H1 (cell line): Measurements from ENCODE around the gene CCDC197. TPM values are rescaled to one million over a fixed set of nuclear protein-coding genes. Genes with fewer than 3 reads are reported as not detected.

Experiments
- CTCF ChIA-PET: fragments of 300-600 bp; sonication (Branson Sonifier 250); formaldehyde crosslinking; loops from one replicate; lab custom pipeline; 2021; ENCODE audit not compliant: partially characterized antibody; lab: Charles Lee
- POLR2A ChIA-PET: fragments of 300-600 bp; sonication (Branson Sonifier 250); formaldehyde crosslinking; loops from one replicate; lab custom pipeline; 2021; ENCODE audit warnings: inconsistent platforms; ENCODE audit not compliant: partially characterized antibody; lab: Charles Lee
- DNase-seq, 2 experiments: peaks; one replicate each; pipeline versions ENCODE4 v3.0.0 to v3.0.0-alpha.2; 2010 to 2022; ENCODE audit warnings: low spot score in 2 of 2, low read depth in 1 of 2, mixed read lengths in 1 of 2
- FAIRE-seq: peaks from 2 replicates; lab custom pipeline; 2011; peaks lifted over from hg19 to GRCh38; lab: Jason Lieb, UNC
- H2AFZ ChIP-seq: 2 replicates; pipeline ENCODE4 v1.8.1; 2012; ENCODE audit warnings: low read length, inconsistent platforms
- H2AK5ac ChIP-seq: 2 replicates; pipeline ENCODE4 v1.6.1; 2013; ENCODE audit warnings: low read depth, low read length
- H2BK120ac ChIP-seq: replicated peaks from 2 replicates; pipeline ENCODE3; 2013; ENCODE audit warnings: low read depth, low read length, inconsistent platforms
- H2BK12ac ChIP-seq: 2 replicates; pipeline ENCODE4 v1.6.1; 2013; ENCODE audit warnings: low read depth, low read length
- H2BK15ac ChIP-seq: 2 replicates; pipeline ENCODE4 v1.6.1; 2013; ENCODE audit warnings: low read length
- H2BK20ac ChIP-seq: 2 replicates; pipeline ENCODE4 v1.6.1; 2013; ENCODE audit warnings: low read length
- H2BK5ac ChIP-seq: 2 replicates; pipeline ENCODE4 v1.6.1; 2013; ENCODE audit warnings: low read depth, low read length
- H3K14ac ChIP-seq: 2 replicates; pipeline ENCODE4 v1.6.1; 2013; ENCODE audit warnings: inconsistent platforms; ENCODE audit not compliant: insufficient read length
- H3K18ac ChIP-seq: 2 replicates; pipeline ENCODE4 v1.6.1; 2013; ENCODE audit warnings: low read length; ENCODE audit errors: extremely low read depth
- H3K23ac ChIP-seq: 2 replicates; pipeline ENCODE4 v1.6.1; 2013; ENCODE audit warnings: inconsistent platforms; ENCODE audit not compliant: insufficient read length
- H3K23me2 ChIP-seq: 2 replicates; pipeline ENCODE4 v1.6.1; 2013; ENCODE audit warnings: low read depth, low read length
- H3K27ac ChIP-seq: 2 replicates; pipeline ENCODE4 v1.6.1; 2011; ENCODE audit warnings: low read depth, low read length, inconsistent platforms
- H3K27me3 ChIP-seq, 4 experiments: replicated peaks in 1 of 4; 1 replicate in 1 of 4; 2 replicates in 3 of 4; pipeline versions ENCODE4 v1.6.1 to v1.8.1; 2011 to 2013; ENCODE audit warnings: low read length in 3 of 4, mild to moderate bottlenecking in 3 of 4, inconsistent platforms in 2 of 4, mixed read lengths in 2 of 4, moderate library complexity in 1 of 4; ENCODE audit not compliant: control insufficient read depth in 3 of 4, insufficient read depth in 3 of 4; ENCODE audit errors: extremely low read depth in 1 of 4
- H3K36me3 ChIP-seq, 4 experiments: 2 replicates each; pipeline versions ENCODE4 v1.6.1 to v1.8.1; 2011 to 2013; ENCODE audit warnings: mild to moderate bottlenecking in 4 of 4, low read length in 3 of 4, moderate library complexity in 2 of 4, control low read depth in 1 of 4, inconsistent platforms in 1 of 4; ENCODE audit not compliant: insufficient read depth in 4 of 4, control insufficient read depth in 2 of 4
- H3K4ac ChIP-seq: replicated peaks from 2 replicates; pipeline ENCODE3; 2013; ENCODE audit warnings: low read length, low read depth, mixed read lengths, inconsistent platforms; ENCODE audit not compliant: insufficient read length
- H3K4me1 ChIP-seq, 4 experiments: replicated peaks in 1 of 4; 1 replicate in 1 of 4; 2 replicates in 3 of 4; pipeline versions ENCODE4 v1.6.1 to v1.8.1; 2011 to 2013; ENCODE audit warnings: low read length in 3 of 4, inconsistent platforms in 2 of 4, mixed read lengths in 1 of 4; ENCODE audit not compliant: insufficient read depth in 4 of 4, control insufficient read depth in 3 of 4
- H3K4me2 ChIP-seq, 2 experiments: 2 replicates each; pipeline versions ENCODE4 v1.6.1 to v1.8.1; 2011 to 2013; ENCODE audit warnings: low read depth in 2 of 2, low read length in 2 of 2, control low read depth in 1 of 2, inconsistent platforms in 1 of 2, mild to moderate bottlenecking in 1 of 2; ENCODE audit not compliant: insufficient read depth in 1 of 2
- H3K4me3 ChIP-seq, 4 experiments: fragments of 200-600, 300-600 bp in 1 of 4; sonication (generic), shearing (Covaris generic), sonication (Bioruptor Twin) in 1 of 4; 2 replicates each; pipeline versions ENCODE4 v1.5.1 to v1.8.1; 2011 to 2016; ENCODE audit warnings: low read length in 4 of 4, low read depth in 3 of 4, control low read depth in 2 of 4, inconsistent platforms in 2 of 4, mild to moderate bottlenecking in 2 of 4, mixed read lengths in 1 of 4, moderate library complexity in 1 of 4; ENCODE audit not compliant: insufficient read depth in 2 of 4; ENCODE audit errors: extremely low read depth in 1 of 4
- H3K56ac ChIP-seq: replicated peaks from 2 replicates; pipeline ENCODE3; 2013; ENCODE audit warnings: low read depth, mild to moderate bottlenecking, mixed read lengths, low read length, inconsistent platforms; ENCODE audit not compliant: insufficient read length
- H3K79me1 ChIP-seq: 2 replicates; pipeline ENCODE4 v1.6.1; 2013; ENCODE audit warnings: low read depth, low read length, control low read depth
- H3K79me2 ChIP-seq, 2 experiments: 2 replicates each; pipeline versions ENCODE4 v1.6.1 to v1.8.1; 2012 to 2013; ENCODE audit warnings: low read length in 2 of 2, mild to moderate bottlenecking in 2 of 2, inconsistent platforms in 1 of 2; ENCODE audit not compliant: insufficient read depth in 2 of 2, control insufficient read depth in 1 of 2
- H3K9ac ChIP-seq, 4 experiments: replicated peaks in 1 of 4; 1 replicate in 1 of 4; 2 replicates in 3 of 4; pipeline versions ENCODE4 v1.6.1 to v1.8.1; 2011 to 2013; ENCODE audit warnings: low read depth in 3 of 4, low read length in 3 of 4, control low read depth in 2 of 4, mild to moderate bottlenecking in 2 of 4, moderate library complexity in 2 of 4, inconsistent platforms in 1 of 4; ENCODE audit errors: extremely low read depth in 1 of 4
- H3K9me3 ChIP-seq, 2 experiments: 2 replicates each; pipeline versions ENCODE4 v1.6.1 to v1.8.1; 2012 to 2013; ENCODE audit warnings: mild to moderate bottlenecking in 2 of 2, moderate library complexity in 2 of 2, control low read depth in 1 of 2, inconsistent platforms in 1 of 2, low read depth in 1 of 2, low read length in 1 of 2, mixed read lengths in 1 of 2; ENCODE audit not compliant: insufficient read depth in 2 of 2
- H4K20me1 ChIP-seq, 2 experiments: replicated peaks in 1 of 2; 2 replicates each; pipeline versions ENCODE3 to v1.8.1; 2011 to 2013; ENCODE audit warnings: inconsistent platforms in 2 of 2, low read length in 2 of 2, mild to moderate bottlenecking in 1 of 2; ENCODE audit not compliant: insufficient read depth in 2 of 2, control insufficient read depth in 1 of 2
- H4K5ac ChIP-seq: 2 replicates; pipeline ENCODE4 v1.6.1; 2013; ENCODE audit warnings: low read length, low read depth, mixed read lengths, inconsistent platforms; ENCODE audit not compliant: insufficient read length
- H4K8ac ChIP-seq: 2 replicates; pipeline ENCODE4 v1.8.0; 2013; ENCODE audit warnings: mild to moderate bottlenecking, moderate library complexity, low read length, inconsistent platforms; ENCODE audit not compliant: insufficient read depth; ENCODE audit errors: extremely low read depth
- H4K91ac ChIP-seq: replicated peaks from 2 replicates; pipeline ENCODE3; 2013; ENCODE audit warnings: low read length, mixed read lengths, inconsistent platforms; ENCODE audit not compliant: insufficient read length
- BACH1 ChIP-seq: IDR thresholded peaks from 2 replicates; pipeline ENCODE4 v1.6.1; 2012; ENCODE audit warnings: low read length, improper control_type of control experiment
- HDAC6 ChIP-seq: IDR thresholded peaks from one replicate; pipeline ENCODE4 v1.7.1; 2012; ENCODE audit warnings: low read depth, mild to moderate bottlenecking, inconsistent platforms, low read length, moderate library complexity
- WGBS, 2 experiments: shearing (Covaris generic) in 1 of 2; methylation state at CpG; one replicate each; pipeline versions ENCODE4 v1.1.6 to v1.1.7; 2013 to 2015; ENCODE audit warnings: low lambda C conversion rate in 2 of 2, mixed read lengths in 2 of 2, inconsistent platforms in 1 of 2, low coverage in 1 of 2, missing lambda C conversion rate in 1 of 2; ENCODE audit not compliant: insufficient replicate concordance in 2 of 2, insufficient coverage in 1 of 2, insufficient read length in 1 of 2; ENCODE audit errors: extremely low coverage in 1 of 2, missing lambda C conversion rate in 1 of 2; 5-methylcytosine and 5-hydroxymethylcytosine counted together
- polyA plus RNA-seq, 7 experiments: library from polyadenylated mRNA; depleted of rRNA in 3 of 7; stranded (reverse) in 5 of 7; unstranded in 2 of 7; fragments of >200 nt in 5 of 7; fragments of 200-250 nt in 2 of 7; gene quantifications; 1 replicate in 5 of 7; 2 replicates in 1 of 7; 4 replicates in 1 of 7; pipeline versions ENCODE4 v1.2.1 to v1.2.3, GENCODE V29; 2011 to 2013; ENCODE audit warnings: missing spikeins in 2 of 7, mixed read lengths in 2 of 7
- total RNA-seq: library from RNA; stranded (reverse); fragmentation: NEBNext Ultra II Directional; extraction: Animal tissue kit (Norgen Biotek cat#: 25700); gene quantifications from 2 replicates; pipeline ENCODE4 v1.2.1, GENCODE V29; 2021
- TF ChIP-seq, protein P1 (sequence below): IDR thresholded peaks from 2 replicates; pipeline ENCODE4 v1.6.1; 2012; ENCODE audit warnings: inconsistent platforms
- TF ChIP-seq, protein P2 (sequence below): IDR thresholded peaks from 2 replicates; pipeline ENCODE4 v1.6.1; 2011; ENCODE audit warnings: low read length, improper control_type of control experiment

CCDC197 gene
- total and polyA plus RNA-seq, 2 of the 8 experiments (the other 6 are each of a cell fraction or from before 2014, with no cell fraction given) = not detected

DNA sequence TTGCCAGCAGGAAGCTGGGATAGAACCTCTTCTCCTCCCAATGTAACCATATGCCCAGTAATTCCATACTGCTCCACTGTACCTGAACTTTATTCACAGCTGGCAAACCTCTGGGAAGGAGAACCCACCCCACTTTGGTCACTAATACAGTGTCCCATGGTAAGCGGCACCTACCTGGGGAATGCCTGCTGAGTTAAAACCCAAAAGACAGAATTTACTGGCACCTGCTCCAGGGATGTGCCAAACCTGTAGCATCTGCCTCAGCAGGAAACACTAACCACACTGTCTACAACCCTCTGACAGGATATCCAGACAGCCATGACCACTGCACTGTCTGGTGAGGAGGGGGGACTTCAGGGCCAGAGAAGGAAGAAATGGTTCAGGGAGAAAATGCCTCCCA, 57.3 kb downstream of the CCDC197 start:
- 90% methylated on average over 1 of the region's 1 CpG; no CpG with 5 or more reads in 1 of the 2 experiments for WGBS, 2 experiments
- peaks cover 27 to 81% (median 58%) of the 10 kb centered on the region in 4 experiments for H3K36me3 ChIP-seq
- H4K8ac ChIP-seq = no peak overlapping the region
- no peak for TF ChIP-seq BACH1
- TF ChIP-seq HDAC6 = no peak
- TF ChIP-seq, protein P1, sequence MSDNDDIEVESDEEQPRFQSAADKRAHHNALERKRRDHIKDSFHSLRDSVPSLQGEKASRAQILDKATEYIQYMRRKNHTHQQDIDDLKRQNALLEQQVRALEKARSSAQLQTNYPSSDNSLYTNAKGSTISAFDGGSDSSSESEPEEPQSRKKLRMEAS = no peak
- TF ChIP-seq, protein P2, sequence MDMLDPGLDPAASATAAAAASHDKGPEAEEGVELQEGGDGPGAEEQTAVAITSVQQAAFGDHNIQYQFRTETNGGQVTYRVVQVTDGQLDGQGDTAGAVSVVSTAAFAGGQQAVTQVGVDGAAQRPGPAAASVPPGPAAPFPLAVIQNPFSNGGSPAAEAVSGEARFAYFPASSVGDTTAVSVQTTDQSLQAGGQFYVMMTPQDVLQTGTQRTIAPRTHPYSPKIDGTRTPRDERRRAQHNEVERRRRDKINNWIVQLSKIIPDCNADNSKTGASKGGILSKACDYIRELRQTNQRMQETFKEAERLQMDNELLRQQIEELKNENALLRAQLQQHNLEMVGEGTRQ = no peak

More for the DNA sequence above, 57.3 kb downstream of the CCDC197 start:
- H2BK120ac ChIP-seq = no peak overlapping the region
- H3K56ac ChIP-seq = no peak overlapping the region
- no peak for DNase-seq
- no peak overlapping the region for H2AK5ac ChIP-seq
- H3K14ac ChIP-seq = no peak overlapping the region
- H3K23ac ChIP-seq = no peak overlapping the region
- H2BK5ac ChIP-seq = no peak overlapping the region
- CTCF ChIA-PET = interaction anchor here (0.9 to 17.4 kb wide), 7 partner anchors 11 to 252 kb away, joined by 3 to 148 read pairs (median 27); partner anchors contain the start of gene IFI27
- no peaks in the 10 kb centered on the region; the same call in 1 of the 2 replicates for H3K79me1 ChIP-seq
- H3K18ac ChIP-seq = no peak overlapping the region
- no peak overlapping the region for H2BK12ac ChIP-seq
- H3K23me2 ChIP-seq = no peaks in the 10 kb centered on the region
- no peak overlapping the region for H4K91ac ChIP-seq
- POLR2A ChIA-PET = no interaction called here
- no peak overlapping the region for H3K4ac ChIP-seq
- no peaks in the 10 kb centered on the region for H3K79me2 ChIP-seq
- FAIRE-seq = no peak
- H3K27me3 ChIP-seq = no peaks in the 10 kb centered on the region
- no peak overlapping the region for H2BK20ac ChIP-seq
- no peak overlapping the region for H2BK15ac ChIP-seq
- no peaks in the 10 kb centered on the region for H3K9me3 ChIP-seq
- H4K5ac ChIP-seq = no peak overlapping the region
- H4K20me1 ChIP-seq = peaks cover 1 to 5% of the 10 kb centered on the region in 2 experiments
- no peaks in the 10 kb centered on the region; a peak in 1 of 7 replicates for H3K4me1 ChIP-seq
- H3K4me2 ChIP-seq = no peak overlapping the region
- H2AFZ ChIP-seq = no peak overlapping the region
- no peak overlapping the region for H3K9ac ChIP-seq
- H3K27ac ChIP-seq = no peak overlapping the region
- no peak overlapping the region for H3K4me3 ChIP-seq
